Smooth muscle cell (in vitro differentiated cells): ENCODE results near the gene UPK3A. TPM values are rescaled to one million over a fixed set of nuclear protein-coding genes. Genes with fewer than 3 reads are reported as not detected.
"Not testable (repeated sequence)": the region's sequence is repeated elsewhere in the genome, so short reads cannot be mapped to it uniquely, and the experiment has no call there.

ENCODE experiments used
- DNase-seq: peaks from one replicate; lab custom pipeline; 2025; ENCODE audit not compliant: unreplicated experiment; lab: John Stamatoyannopoulos, UW
- H2AFZ ChIP-seq: fragments of 200-600 bp; sonication (generic); 2 replicates; pipeline ENCODE4 v1.6.0; 2016; ENCODE audit warnings: antibody characterized with exemption, low read depth, mild to moderate bottlenecking
- H3F3A ChIP-seq: fragments of 200-600 bp; sonication (generic); 2 replicates; pipeline ENCODE4 v1.6.0; 2017; ENCODE audit warnings: antibody characterized with exemption, low read depth
- H3K27ac ChIP-seq: fragments of 200-600 bp; sonication (generic); 2 replicates; pipeline ENCODE4 v1.5.1; 2016; ENCODE audit warnings: low read depth, mild to moderate bottlenecking
- H3K27me3 ChIP-seq: fragments of 200-600 bp; sonication (generic); 2 replicates; pipeline ENCODE4 v1.6.1; 2016; ENCODE audit warnings: low read depth, mild to moderate bottlenecking
- H3K36me3 ChIP-seq: fragments of 200-600 bp; sonication (generic); 2 replicates; pipeline ENCODE4 v1.5.1; 2016; ENCODE audit warnings: low read depth
- H3K4me1 ChIP-seq: fragments of 200-600 bp; sonication (generic); 2 replicates; pipeline ENCODE4 v1.5.1; 2016; ENCODE audit warnings: low read depth
- H3K4me2 ChIP-seq: fragments of 200-600 bp; sonication (generic); 2 replicates; pipeline ENCODE4 v1.6.0; 2016; ENCODE audit warnings: mild to moderate bottlenecking
- H3K4me3 ChIP-seq: fragments of 200-600 bp; sonication (generic); 2 replicates; pipeline ENCODE4 v1.5.1; 2016; ENCODE audit warnings: mild to moderate bottlenecking
- H3K79me2 ChIP-seq: fragments of 200-600 bp; sonication (generic); 2 replicates; pipeline ENCODE4 v1.6.0; 2016; ENCODE audit warnings: low read depth, mild to moderate bottlenecking
- H3K9ac ChIP-seq: fragments of 200-600 bp; sonication (generic); 2 replicates; pipeline ENCODE4 v1.6.0; 2016; ENCODE audit warnings: low read depth
- H3K9me3 ChIP-seq: fragments of 200-600 bp; sonication (generic); replicated peaks from 2 replicates; pipeline ENCODE4 v1.5.1; 2016; ENCODE audit warnings: low read depth
- H4K20me1 ChIP-seq: fragments of 200-600 bp; sonication (generic); 2 replicates; pipeline ENCODE4 v1.6.0; 2016; ENCODE audit warnings: low read depth
- CTCF ChIP-seq: fragments of 200-600 bp; sonication (generic); IDR thresholded peaks from 2 replicates; pipeline ENCODE4 v1.5.1; 2017; ENCODE audit warnings: borderline replicate concordance, mild to moderate bottlenecking, antibody characterized with exemption; ENCODE audit not compliant: insufficient read depth, poor library complexity, severe bottlenecking
- WGBS: methylation state at CpG from one replicate; pipeline ENCODE4 v1.1.7; 2016; ENCODE audit warnings: low lambda C conversion rate; 5-methylcytosine and 5-hydroxymethylcytosine counted together
- polyA plus RNA-seq: library from polyadenylated mRNA; unstranded; fragments of >200 nt; fragmentation: Nextera tagmentation; extraction: Ambion mirVana; gene quantifications from 2 replicates; pipeline ENCODE4 v1.2.1, GENCODE V29; 2016
- total RNA-seq: library from RNA; depleted of rRNA; stranded (reverse); fragments of >200 nt; gene quantifications from 2 replicates; pipeline ENCODE4 v1.2.3, GENCODE V29; 2014

Gene UPK3A
- total and polyA plus RNA-seq, 2 experiments from 2014 or later: not detected

GRCh38 chr22:45254789-45255278 is 29.9 kb upstream of the UPK3A start:
- H3K36me3 ChIP-seq: no peaks in the 10 kb centered on the region
- TF ChIP-seq CTCF: no peak
- H3F3A ChIP-seq: peaks cover 2% of the 10 kb centered on the region
- H3K9ac ChIP-seq: no peak overlapping the region
- no peak overlapping the region for H2AFZ ChIP-seq
- H3K27ac ChIP-seq: peak overlapping the region; percentile 69
- DNase-seq: no peak
- no peak overlapping the region for H3K4me3 ChIP-seq
- H3K4me1 ChIP-seq: no peaks in the 10 kb centered on the region
- no peaks in the 10 kb centered on the region for H3K79me2 ChIP-seq
- H4K20me1 ChIP-seq: no peaks in the 10 kb centered on the region
- H3K27me3 ChIP-seq: no peaks in the 10 kb centered on the region
- 61% methylated on average over 6 of the region's 6 CpGs for WGBS
- no peaks in the 10 kb centered on the region for H3K9me3 ChIP-seq
- peak overlapping the region; percentile 46 for H3K4me2 ChIP-seq

GRCh38 chr22:45257941-45258340 is 26.8 kb upstream of the UPK3A start:
- not testable (repeated sequence) for DNase-seq, H3F3A ChIP-seq, H3K9me3 ChIP-seq, H3K4me3 ChIP-seq, H4K20me1 ChIP-seq, H3K9ac ChIP-seq, H3K27me3 ChIP-seq, H3K4me1 ChIP-seq, H3K79me2 ChIP-seq, H2AFZ ChIP-seq, H3K27ac ChIP-seq, H3K36me3 ChIP-seq, H3K4me2 ChIP-seq
- 94% methylated on average over 4 of the region's 4 CpGs for WGBS

- DNase-seq: no peak
- no peak overlapping the region for H2AFZ ChIP-seq
- no peaks in the 10 kb centered on the region for H4K20me1 ChIP-seq
- H3K27ac ChIP-seq: no peak overlapping the region
- H3K4me3 ChIP-seq: no peak overlapping the region
- WGBS: 78% methylated on average over 10 of the region's 10 CpGs
- no peak for TF ChIP-seq CTCF
- no peaks in the 10 kb centered on the region for H3K36me3 ChIP-seq
- H3F3A ChIP-seq: peaks cover under 1% of the 10 kb centered on the region
- H3K4me2 ChIP-seq: no peak overlapping the region
- no peak overlapping the region for H3K9ac ChIP-seq
- no peaks in the 10 kb centered on the region for H3K27me3 ChIP-seq
- no peaks in the 10 kb centered on the region for H3K9me3 ChIP-seq
- peaks cover 2% of the 10 kb centered on the region for H3K4me1 ChIP-seq
- no peaks in the 10 kb centered on the region for H3K79me2 ChIP-seq
Observed at GRCh38 chr22:45259754-45260394, 24.9 kb upstream of the UPK3A start.

DNA sequence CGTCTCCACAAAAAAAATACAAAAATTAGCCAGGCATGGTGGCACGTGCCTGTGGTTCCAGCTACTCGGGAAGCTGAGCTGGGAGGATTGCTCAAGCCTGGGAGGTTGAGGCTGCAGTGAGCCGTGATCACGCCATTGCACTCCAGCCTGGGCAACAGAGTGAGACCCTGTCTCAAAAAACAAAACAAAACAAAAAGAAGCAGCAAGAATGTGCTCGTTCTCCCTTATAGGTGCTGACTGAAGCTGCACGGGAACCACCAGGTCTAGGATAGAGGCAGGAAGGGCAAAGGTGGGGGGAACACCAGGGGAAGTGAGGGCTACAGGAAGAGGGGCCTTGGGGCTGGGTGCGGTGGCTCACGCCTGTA is 24.4 kb upstream of the UPK3A start:
- H3K36me3 ChIP-seq, H3K9me3 ChIP-seq, H4K20me1 ChIP-seq, H3K4me3 ChIP-seq, H3K4me1 ChIP-seq, H3K27ac ChIP-seq, DNase-seq, H3K9ac ChIP-seq, H2AFZ ChIP-seq, H3K79me2 ChIP-seq, H3K4me2 ChIP-seq, H3K27me3 ChIP-seq, H3F3A ChIP-seq: not testable (repeated sequence)
- 90% methylated on average over 9 of the region's 9 CpGs for WGBS
